H9 (cell line): Measurements from ENCODE around the gene FBXW4. TPM values are rescaled to one million over a fixed set of nuclear protein-coding genes. Genes with fewer than 3 reads are reported as not detected.

Experiments used
- DNase-seq: peaks from one replicate; pipeline ENCODE4 v3.0.0-alpha.2; 2017
- H2AFZ ChIP-seq: one replicate; pipeline ENCODE4 v1.6.1; 2013; ENCODE audit warnings: mild to moderate bottlenecking, low read length, control low read depth, moderate library complexity
- H2AK5ac ChIP-seq: 2 replicates; pipeline ENCODE4 v1.6.1; 2013; ENCODE audit warnings: low read length, control low read depth, mixed read lengths; ENCODE audit not compliant: insufficient read length
- H2BK120ac ChIP-seq: one replicate; pipeline ENCODE4 v1.6.1; 2013; ENCODE audit warnings: low read depth, mild to moderate bottlenecking, low read length, control low read depth, inconsistent platforms; ENCODE audit not compliant: poor library complexity, severe bottlenecking
- H2BK12ac ChIP-seq: 2 replicates; pipeline ENCODE4 v1.6.1; 2013; ENCODE audit warnings: low read length, control low read depth, mixed read lengths, low read depth; ENCODE audit not compliant: insufficient read length
- H2BK15ac ChIP-seq: 2 replicates; pipeline ENCODE4 v1.6.1; 2013; ENCODE audit warnings: low read depth, low read length, control low read depth
- H2BK20ac ChIP-seq: one replicate; pipeline ENCODE4 v1.6.1; 2013; ENCODE audit warnings: low read depth, mild to moderate bottlenecking, low read length, control low read depth, inconsistent platforms; ENCODE audit not compliant: poor library complexity, severe bottlenecking
- H2BK5ac ChIP-seq: 2 replicates; pipeline ENCODE4 v1.6.1; 2013; ENCODE audit warnings: low read length, control low read depth, mixed read lengths; ENCODE audit not compliant: insufficient read length
- H3K14ac ChIP-seq: 2 replicates; pipeline ENCODE4 v1.6.1; 2013; ENCODE audit warnings: low read length, control low read depth; ENCODE audit not compliant: insufficient read depth
- H3K18ac ChIP-seq: 2 replicates; pipeline ENCODE4 v1.6.1; 2013; ENCODE audit warnings: low read depth, mild to moderate bottlenecking, mixed read lengths, low read length, control low read depth; ENCODE audit not compliant: insufficient read length
- H3K23ac ChIP-seq: 2 replicates; pipeline ENCODE4 v1.6.1; 2013; ENCODE audit warnings: low read length, control low read depth, mixed read lengths, low read depth; ENCODE audit not compliant: insufficient read length
- H3K23me2 ChIP-seq: 2 replicates; pipeline ENCODE4 v1.6.1; 2013; ENCODE audit warnings: low read depth, mild to moderate bottlenecking, mixed read lengths, low read length, control low read depth; ENCODE audit not compliant: insufficient read length, poor library complexity, severe bottlenecking
- H3K27ac ChIP-seq: 2 replicates; pipeline ENCODE4 v1.5.1; 2013; ENCODE audit warnings: low read length, control low read depth, mixed read lengths, low read depth; ENCODE audit not compliant: insufficient read length
- H3K27me3 ChIP-seq: 2 replicates; pipeline ENCODE4 v1.6.1; 2013; ENCODE audit warnings: low read length, control low read depth, inconsistent platforms; ENCODE audit not compliant: insufficient read depth
- H3K4ac ChIP-seq: 2 replicates; pipeline ENCODE4 v1.6.1; 2013; ENCODE audit warnings: low read depth, mild to moderate bottlenecking, control low read depth, inconsistent platforms, low read length, moderate library complexity
- H3K4me1 ChIP-seq: 2 replicates; pipeline ENCODE4 v1.6.1; 2013; ENCODE audit warnings: low read length, control low read depth, inconsistent platforms; ENCODE audit not compliant: insufficient read depth
- H3K4me2 ChIP-seq: 2 replicates; pipeline ENCODE4 v1.6.1; 2013; ENCODE audit warnings: low read length, control low read depth, mixed read lengths; ENCODE audit not compliant: insufficient read length, insufficient read depth
- H3K56ac ChIP-seq: 2 replicates; pipeline ENCODE4 v1.6.1; 2013; ENCODE audit warnings: low read depth, mild to moderate bottlenecking, mixed read lengths, low read length, control low read depth; ENCODE audit not compliant: insufficient read length
- H3K79me1 ChIP-seq: 2 replicates; pipeline ENCODE4 v1.6.1; 2013; ENCODE audit warnings: low read depth, mild to moderate bottlenecking, moderate library complexity, low read length, control low read depth, inconsistent platforms; ENCODE audit not compliant: insufficient read depth, poor library complexity, severe bottlenecking
- H3K79me2 ChIP-seq: 2 replicates; pipeline ENCODE4 v1.6.1; 2013; ENCODE audit warnings: low read length, control low read depth, inconsistent platforms; ENCODE audit not compliant: insufficient read depth
- H3K9ac ChIP-seq: 2 replicates; pipeline ENCODE4 v1.6.1; 2013; ENCODE audit warnings: low read length, control low read depth, mixed read lengths; ENCODE audit not compliant: insufficient read length; ENCODE audit errors: extremely low read depth
- H3K9me3 ChIP-seq: one replicate; pipeline ENCODE4 v1.6.1; 2013; ENCODE audit warnings: low read depth, low read length, inconsistent platforms; ENCODE audit not compliant: control insufficient read depth
- H3T11ph ChIP-seq: one replicate; pipeline ENCODE4 v1.6.1; 2013; ENCODE audit warnings: mild to moderate bottlenecking, low read length, control low read depth, inconsistent platforms
- H4K20me1 ChIP-seq: one replicate; pipeline ENCODE4 v1.6.1; 2013; ENCODE audit not compliant: control insufficient read depth, insufficient read length, insufficient read depth
- H4K5ac ChIP-seq: 2 replicates; pipeline ENCODE4 v1.6.1; 2013; ENCODE audit warnings: low read depth, mild to moderate bottlenecking, mixed read lengths, low read length, control low read depth; ENCODE audit not compliant: insufficient read length
- H4K8ac ChIP-seq: replicated peaks from 2 replicates; pipeline ENCODE4 v1.6.1; 2013; ENCODE audit warnings: low read length, control low read depth, mixed read lengths, low read depth; ENCODE audit not compliant: insufficient read length
- H4K91ac ChIP-seq: 2 replicates; pipeline ENCODE4 v1.6.1; 2013; ENCODE audit warnings: low read depth, mild to moderate bottlenecking, moderate library complexity, mixed read lengths, low read length, control low read depth; ENCODE audit not compliant: insufficient read length
- H3K27ac Mint-ChIP-seq, 3 experiments: 2 replicates in 2 of 3; 3 replicates in 1 of 3; pipeline ENCODE4 v1.8.0; 2020 to 2021; ENCODE audit warnings: mixed read lengths in 3 of 3, mild to moderate bottlenecking in 1 of 3, moderate library complexity in 1 of 3
- H3K27me3 Mint-ChIP-seq: 2 replicates; pipeline ENCODE4 v1.8.0; 2021; ENCODE audit warnings: low read depth, mild to moderate bottlenecking, moderate library complexity, mixed read lengths
- H3K36me3 Mint-ChIP-seq, 3 experiments: 2 replicates in 2 of 3; 3 replicates in 1 of 3; pipeline ENCODE4 v1.8.0; 2020 to 2021; ENCODE audit warnings: low read depth in 3 of 3, mixed read lengths in 3 of 3; ENCODE audit not compliant: insufficient read depth in 1 of 3
- H3K4me1 Mint-ChIP-seq, 2 experiments: 2 replicates each; pipeline ENCODE4 v1.8.0; 2020; ENCODE audit warnings: mixed read lengths in 2 of 2
- H3K4me3 Mint-ChIP-seq, 2 experiments: 2 replicates in 1 of 2; 3 replicates in 1 of 2; pipeline ENCODE4 v1.8.0; 2020 to 2021; ENCODE audit warnings: mild to moderate bottlenecking in 2 of 2, mixed read lengths in 2 of 2, moderate library complexity in 1 of 2
- H3K9me3 Mint-ChIP-seq, 2 experiments: 2 replicates in 1 of 2; 3 replicates in 1 of 2; pipeline ENCODE4 v1.8.0; 2020; ENCODE audit warnings: mild to moderate bottlenecking in 2 of 2, mixed read lengths in 2 of 2, moderate library complexity in 1 of 2
- WGBS: extraction: QIAGEN DNeasy Blood & Tissue Kit; methylation state at CpG from one replicate; pipeline ENCODE4 v1.1.7; 2013; ENCODE audit warnings: missing lambda C conversion rate, low lambda C conversion rate, mixed read lengths; ENCODE audit not compliant: insufficient read length; ENCODE audit errors: extremely low coverage; 5-methylcytosine and 5-hydroxymethylcytosine counted together
- total RNA-seq: library from RNA; stranded (reverse); gene quantifications from 2 replicates; pipeline ENCODE4 v1.2.1, GENCODE V29; 2021
- TF ChIP-seq, protein P1 (sequence below): fragments of 200-600 bp; sonication (generic); conservative IDR thresholded peaks from 3 replicates; pipeline ENCODE4 v1.8.0; 2021; ENCODE audit warnings: antibody characterized with exemption, mild to moderate bottlenecking

FBXW4 gene
- total RNA-seq, 1 experiment from 2014 or later, result 41.6 TPM

DNA sequence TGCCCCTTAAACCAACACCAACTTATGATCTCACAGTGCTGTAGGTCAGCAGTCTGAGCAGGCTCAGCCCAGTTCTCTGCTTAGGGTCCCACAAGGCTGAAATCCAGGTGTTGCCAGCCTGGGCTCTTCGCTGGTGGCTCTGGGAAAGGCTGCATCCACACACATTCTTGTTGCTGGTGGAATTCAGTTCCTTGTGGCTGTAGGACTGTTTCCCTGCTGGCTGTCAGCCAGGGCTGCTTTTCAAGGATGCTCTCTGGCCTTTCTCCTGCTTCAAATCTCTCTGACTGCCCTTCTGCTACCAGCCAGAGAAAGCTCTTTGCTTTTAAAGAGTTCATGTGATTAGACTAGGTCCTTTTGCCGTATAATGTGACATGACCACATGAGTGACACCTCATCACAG, 122.2 kb downstream of the FBXW4 start:
- Histone ChIP-seq H3K18ac (no peak overlapping the region), H3K23ac (no peak overlapping the region), H3T11ph (no peak overlapping the region), H3K14ac (no peak overlapping the region), H4K20me1 (no peaks in the 10 kb centered on the region), H3K4ac (no peak overlapping the region), H3K4me2 (no peak overlapping the region), H3K23me2 (peaks cover 16% of the 10 kb centered on the region), H3K9ac (no peak overlapping the region), H2BK20ac (no peak overlapping the region), H2AK5ac (no peak overlapping the region), H3K56ac (no peak overlapping the region), H3K27ac (no peak overlapping the region), H2BK120ac (no peak overlapping the region), H2BK12ac (no peak overlapping the region), H4K8ac (no peak overlapping the region), H3K4me1 (no peaks in the 10 kb centered on the region), H3K27me3 (peaks cover 6% of the 10 kb centered on the region; the same call in 1 of the 2 replicates), H3K79me2 (no peaks in the 10 kb centered on the region), H3K79me1 (no peaks in the 10 kb centered on the region), H4K91ac (no peak overlapping the region), H2AFZ (no peak overlapping the region), H2BK15ac (no peak overlapping the region), H2BK5ac (no peak overlapping the region), H3K9me3 (no peaks in the 10 kb centered on the region), H4K5ac (no peak overlapping the region)
- H3K27ac Mint-ChIP-seq, result no peak overlapping the region
- peaks cover 3 to 5% of the 10 kb centered on the region in 2 experiments; a peak in 4 of 5 replicates for H3K9me3 Mint-ChIP-seq
- peaks cover 60% of the 10 kb centered on the region for H3K27me3 Mint-ChIP-seq
- DNase-seq, result no peak
- no CpG with 5 or more reads among the region's 2 CpGs for WGBS
- peaks cover 29 to 38% of the 10 kb centered on the region in 2 experiments for H3K4me1 Mint-ChIP-seq
- no peak overlapping the region for H3K4me3 Mint-ChIP-seq
- H3K36me3 Mint-ChIP-seq, result peaks cover 8 to 14% (median 12%) of the 10 kb centered on the region in 3 experiments
- TF ChIP-seq, protein P1, sequence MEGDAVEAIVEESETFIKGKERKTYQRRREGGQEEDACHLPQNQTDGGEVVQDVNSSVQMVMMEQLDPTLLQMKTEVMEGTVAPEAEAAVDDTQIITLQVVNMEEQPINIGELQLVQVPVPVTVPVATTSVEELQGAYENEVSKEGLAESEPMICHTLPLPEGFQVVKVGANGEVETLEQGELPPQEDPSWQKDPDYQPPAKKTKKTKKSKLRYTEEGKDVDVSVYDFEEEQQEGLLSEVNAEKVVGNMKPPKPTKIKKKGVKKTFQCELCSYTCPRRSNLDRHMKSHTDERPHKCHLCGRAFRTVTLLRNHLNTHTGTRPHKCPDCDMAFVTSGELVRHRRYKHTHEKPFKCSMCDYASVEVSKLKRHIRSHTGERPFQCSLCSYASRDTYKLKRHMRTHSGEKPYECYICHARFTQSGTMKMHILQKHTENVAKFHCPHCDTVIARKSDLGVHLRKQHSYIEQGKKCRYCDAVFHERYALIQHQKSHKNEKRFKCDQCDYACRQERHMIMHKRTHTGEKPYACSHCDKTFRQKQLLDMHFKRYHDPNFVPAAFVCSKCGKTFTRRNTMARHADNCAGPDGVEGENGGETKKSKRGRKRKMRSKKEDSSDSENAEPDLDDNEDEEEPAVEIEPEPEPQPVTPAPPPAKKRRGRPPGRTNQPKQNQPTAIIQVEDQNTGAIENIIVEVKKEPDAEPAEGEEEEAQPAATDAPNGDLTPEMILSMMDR, result no peak
